Endothelial cell of umbilical vein (primary cell): Measurements from ENCODE around the gene ACSM4. TPM values are rescaled to one million over a fixed set of nuclear protein-coding genes. Genes with fewer than 3 reads are reported as not detected.
A peak's percentile ranks its signal among the peaks of the same experiment; 100 is the strongest.

Experiments
- BruUV-seq: library from RNA; stranded (reverse); fragments of 400-500 nt; replicated peaks from 2 replicates; lab custom pipeline; 2021; lab: Mats Ljungman, UMichigan
- CTCF ChIA-PET: fragments of 300-600, 350-600 bp; sonication (Branson Sonifier 250); formaldehyde crosslinking; loops from one replicate; lab custom pipeline; 2021; ENCODE audit warnings: antibody characterized with exemption, inconsistent platforms; lab: Charles Lee
- POLR2A ChIA-PET: fragments of 300-600, 350-600 bp; sonication (Branson Sonifier 250); formaldehyde crosslinking; loops from one replicate; lab custom pipeline; 2021; ENCODE audit warnings: antibody characterized with exemption, inconsistent platforms; lab: Charles Lee
- DNase-seq: peaks from one replicate; pipeline ENCODE4 v3.0.0-alpha.2; 2011; ENCODE audit warnings: low read depth, low spot score
- FAIRE-seq: peaks from 2 replicates; lab custom pipeline; 2011; peaks lifted over from hg19 to GRCh38; lab: Jason Lieb, UNC
- H2AFZ ChIP-seq: 2 replicates; pipeline ENCODE4 v1.6.0; 2012; ENCODE audit warnings: low read depth, low read length, control low read depth, inconsistent platforms
- H3K27ac ChIP-seq: 2 replicates; pipeline ENCODE4 v1.5.1; 2011; ENCODE audit warnings: low read depth, mild to moderate bottlenecking, control low read depth, low read length, moderate library complexity; ENCODE audit not compliant: insufficient read depth
- H3K27me3 ChIP-seq, 2 experiments: 2 replicates each; pipeline versions ENCODE4 v1.6.0 to v1.6.1; 2011; ENCODE audit warnings: low read length in 2 of 2, mixed read lengths in 1 of 2; ENCODE audit not compliant: control insufficient read depth in 2 of 2, insufficient read depth in 2 of 2
- H3K36me3 ChIP-seq, 2 experiments: 2 replicates in 1 of 2; 3 replicates in 1 of 2; pipeline ENCODE4 v1.5.1; 2011; ENCODE audit warnings: low read length in 2 of 2, mild to moderate bottlenecking in 1 of 2, moderate library complexity in 1 of 2; ENCODE audit not compliant: control insufficient read depth in 2 of 2, insufficient read depth in 2 of 2; ENCODE audit errors: extremely low read depth in 1 of 2
- H3K4me1 ChIP-seq: 3 replicates; pipeline ENCODE4 v1.5.1; 2011; ENCODE audit warnings: mild to moderate bottlenecking, low read length; ENCODE audit not compliant: control insufficient read depth, insufficient read depth; ENCODE audit errors: extremely low read depth
- H3K4me2 ChIP-seq: 2 replicates; pipeline ENCODE4 v1.6.1; 2011; ENCODE audit warnings: low read length, control low read depth, mixed read lengths; ENCODE audit not compliant: insufficient read depth
- H3K4me3 ChIP-seq, 3 experiments: fragments of 200-600 bp in 1 of 3; sonication (generic), shearing (Covaris generic) in 1 of 3; replicated peaks in 1 of 3; 2 replicates each; pipeline ENCODE4 v1.5.1; 2011 to 2016; ENCODE audit warnings: control low read depth in 3 of 3, low read length in 3 of 3, mild to moderate bottlenecking in 2 of 3, inconsistent platforms in 1 of 3, low read depth in 1 of 3, moderate library complexity in 1 of 3; ENCODE audit not compliant: insufficient read depth in 1 of 3
- H3K79me2 ChIP-seq: 2 replicates; pipeline ENCODE4 v1.6.0; 2012; ENCODE audit warnings: low read length, inconsistent platforms; ENCODE audit not compliant: control insufficient read depth, insufficient read depth
- H3K9ac ChIP-seq: replicated peaks from 2 replicates; pipeline ENCODE3; 2011; ENCODE audit warnings: low read length, control low read depth; ENCODE audit not compliant: insufficient read depth; ENCODE audit errors: extremely low read depth
- H3K9me1 ChIP-seq: replicated peaks from 3 replicates; pipeline ENCODE4 v1.6.0; 2011; ENCODE audit warnings: mild to moderate bottlenecking, low read length; ENCODE audit not compliant: control insufficient read depth, insufficient read depth; ENCODE audit errors: extremely low read depth
- H3K9me3 ChIP-seq: replicated peaks from 2 replicates; pipeline ENCODE4 v1.5.1; 2012; ENCODE audit warnings: low read length, inconsistent platforms; ENCODE audit not compliant: control insufficient read depth, insufficient read depth
- H4K20me1 ChIP-seq: replicated peaks from 2 replicates; pipeline ENCODE3; 2011; ENCODE audit warnings: mild to moderate bottlenecking, low read length; ENCODE audit not compliant: control insufficient read depth, insufficient read depth; ENCODE audit errors: extremely low read depth
- CTCF ChIP-seq, 2 donors: IDR thresholded peaks; 1 replicate in 1 of 2; 2 replicates in 1 of 2; pipeline ENCODE4 v1.5.1; 2011; ENCODE audit warnings: low read length in 2 of 2, mild to moderate bottlenecking in 2 of 2, moderate library complexity in 2 of 2, control low read depth in 1 of 2, inconsistent platforms in 1 of 2, low read depth in 1 of 2; ENCODE audit not compliant: insufficient read depth in 1 of 2; ENCODE audit errors: extremely low read depth in 1 of 2
- EZH2 ChIP-seq: IDR thresholded peaks from 2 replicates; pipeline ENCODE4 v1.6.1; 2012; ENCODE audit warnings: borderline replicate concordance, low read depth, mild to moderate bottlenecking, moderate library complexity, low read length, inconsistent platforms; ENCODE audit not compliant: severe bottlenecking
- FOS ChIP-seq: IDR thresholded peaks from 2 replicates; pipeline ENCODE4 v1.6.1; 2011; ENCODE audit warnings: mild to moderate bottlenecking, low read length, moderate library complexity, borderline replicate concordance; ENCODE audit not compliant: insufficient read depth
- GATA2 ChIP-seq: IDR thresholded peaks from 2 replicates; pipeline ENCODE4 v1.7.0; 2011; ENCODE audit warnings: low read depth, mild to moderate bottlenecking, moderate library complexity, mixed read lengths, low read length; ENCODE audit not compliant: insufficient read length, insufficient read depth
- JUN ChIP-seq: IDR thresholded peaks from 2 replicates; pipeline ENCODE4 v1.6.1; 2011; ENCODE audit warnings: borderline replicate concordance, low read depth; ENCODE audit not compliant: insufficient read length, insufficient read depth
- MAX ChIP-seq: IDR thresholded peaks from 2 replicates; pipeline ENCODE4 v1.6.1; 2011; ENCODE audit not compliant: insufficient read depth, insufficient read length
- MYC ChIP-seq: IDR thresholded peaks from one replicate; pipeline ENCODE4 v1.6.1; 2011; ENCODE audit warnings: mild to moderate bottlenecking, low read depth, low read length
- POLR2A ChIP-seq: IDR thresholded peaks from 2 replicates; pipeline ENCODE4 v1.6.1; 2012; ENCODE audit warnings: low read depth, mild to moderate bottlenecking, control low read depth, low read length
- POLR2AphosphoS5 ChIP-seq: IDR thresholded peaks from 2 replicates; pipeline ENCODE4 v1.6.1; 2012; ENCODE audit warnings: low read depth, mild to moderate bottlenecking, control low read depth, low read length, moderate library complexity; ENCODE audit not compliant: insufficient read depth
- dilution Hi-C: fragments of 300-500 bp; cut with MboI; formaldehyde crosslinking; loops from one replicate; pipeline ENCODE4 v1.15.0; 2019; ENCODE audit warnings: low sequenced_read_pairs; ENCODE audit not compliant: extremely low pct_ligation_motif_present
- intact Hi-C: fragments of 100-400 bp; cut with micrococcal nuclease; formaldehyde crosslinking; loops from one replicate; pipeline ENCODE4 v1.10.0; 2022
- polyA plus RNA-seq, 4 experiments: library from polyadenylated mRNA; depleted of rRNA in 3 of 4; stranded (reverse) in 3 of 4; unstranded in 1 of 4; fragments of >200 nt; gene quantifications; 2 replicates each; pipeline versions ENCODE4 v1.2.1 to v1.2.3, GENCODE V29; 2011 to 2012; ENCODE audit warnings: missing spikeins in 1 of 4
- total RNA-seq: library from RNA; stranded (reverse); gene quantifications from 2 replicates; pipeline ENCODE4 v1.2.3, GENCODE V29; 2021

ACSM4 gene
- total and polyA plus RNA-seq, 2 donors (not counting 3 experiments of a cell fraction or from before 2014, with no cell fraction given): not detected

- POLR2A ChIA-PET: no interaction called here
Measured at GRCh38 chr12:7369274-7369729, 65.4 kb downstream of the ACSM4 start.

More at GRCh38 chr12:7369274-7369729, 65.4 kb downstream of the ACSM4 start:
- peaks cover 3% of the 10 kb centered on the region for H3K4me1 ChIP-seq
- TF ChIP-seq CTCF (IDR thresholded peaks at IDR 0.05; ENCODE audit: extremely low read depth in 1 of 2, insufficient read depth in 1 of 2, low read depth in 1 of 2, low read length in 2 of 2) (no peak), MYC (no peak), POLR2AphosphoS5 (no peak), MAX (no peak), FOS (no peak), JUN (no peak), POLR2A (no peak), EZH2 (no peak), GATA2 (no peak)
- no TSS peak for BruUV-seq
- H3K27me3 ChIP-seq: no peaks in the 10 kb centered on the region
- no peaks in the 10 kb centered on the region for H3K9me1 ChIP-seq
- no peak for DNase-seq
- no peaks in the 10 kb centered on the region for H4K20me1 ChIP-seq
- no peaks in the 10 kb centered on the region for H3K9me3 ChIP-seq
- peak overlapping the region; percentile 17 for H2AFZ ChIP-seq
- H3K4me2 ChIP-seq: no peak overlapping the region
- H3K4me3 ChIP-seq: no peak overlapping the region
- no peak overlapping the region for H3K27ac ChIP-seq
- no peak overlapping the region for H3K9ac ChIP-seq
- CTCF ChIA-PET: interaction anchor here (1.5 kb wide), 1 partner anchor 11 kb away, joined by 5 read pairs; no protein-coding TSS in a partner anchor
- H3K36me3 ChIP-seq: no peaks in the 10 kb centered on the region
- dilution Hi-C loops: no loop called here
- no peaks in the 10 kb centered on the region for H3K79me2 ChIP-seq
- FAIRE-seq: no peak
- intact Hi-C loops: no loop called here
